ENCODE data around the gene PCNX2. TPM values are rescaled to one million over a fixed set of nuclear protein-coding genes. Genes with fewer than 3 reads are reported as not detected.
"Not testable (repeated sequence)": the region's sequence is repeated elsewhere in the genome, so short reads cannot be mapped to it uniquely, and the experiment has no call there.

Gene PCNX2
- total RNA-seq, 2 experiments from 2014 or later, result 11.5 to 12.2 TPM

DNA sequence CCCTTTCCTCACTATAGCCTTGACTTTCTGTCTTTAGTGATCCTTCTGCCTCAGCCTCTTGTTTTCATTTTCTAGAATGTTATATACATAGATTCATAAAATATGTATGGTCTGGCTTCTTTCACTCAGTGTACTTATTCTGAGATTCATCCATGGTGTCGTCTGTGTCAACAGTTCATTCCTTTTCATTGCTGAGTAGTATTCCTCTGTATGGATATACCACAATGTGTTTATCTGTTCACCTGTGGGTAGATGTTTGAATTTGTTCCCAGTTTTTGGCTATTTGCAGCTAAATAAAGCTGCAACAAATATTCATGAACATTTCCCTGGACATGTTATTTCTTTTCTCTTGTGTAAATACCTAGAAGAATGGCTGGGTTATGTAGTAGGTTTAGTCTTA lies 131.8 kb downstream of the PCNX2 start:
- Mint-ChIP-seq H3K27ac (no peak overlapping the region), H3K9me3 (peaks cover 10% of the 10 kb centered on the region), H3K36me3 (ENCODE audit: low read depth) (peaks cover 39% of the 10 kb centered on the region), H3K4me3 (no peak overlapping the region), H3K4me1 (ENCODE audit: low read depth) (no peaks in the 10 kb centered on the region), H3K27me3 (ENCODE audit: low read depth) (no peaks in the 10 kb centered on the region)
- intact Hi-C loops (cut with micrococcal nuclease), result no loop called here
- DNase-seq, result no peak
- CTCF ChIA-PET, result no interaction called here

DNA sequence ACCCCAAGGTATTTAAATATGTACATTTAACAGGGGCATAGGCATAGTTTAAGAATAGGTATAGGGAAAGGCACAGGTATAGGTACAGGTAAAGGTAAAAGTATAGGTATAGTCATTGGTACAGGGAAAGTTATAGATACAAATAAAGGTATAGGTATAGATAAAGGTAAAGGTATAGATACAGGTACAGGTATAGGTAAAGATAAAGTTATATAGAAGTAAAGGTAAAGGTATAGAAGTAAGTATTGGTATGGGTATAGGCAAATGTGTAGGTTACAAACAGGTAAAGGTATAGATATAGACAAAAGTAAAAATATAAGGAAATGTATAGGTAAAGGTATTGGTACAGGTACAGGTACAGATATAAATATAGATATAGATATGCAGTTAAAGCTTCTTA lies 137.2 kb downstream of the PCNX2 start:
- CTCF ChIA-PET, result no interaction called here
- intact Hi-C loops (cut with micrococcal nuclease), result no loop called here
- peaks cover 25% of the 10 kb centered on the region for H3K36me3 Mint-ChIP-seq (ENCODE audit: low read depth)

DNA sequence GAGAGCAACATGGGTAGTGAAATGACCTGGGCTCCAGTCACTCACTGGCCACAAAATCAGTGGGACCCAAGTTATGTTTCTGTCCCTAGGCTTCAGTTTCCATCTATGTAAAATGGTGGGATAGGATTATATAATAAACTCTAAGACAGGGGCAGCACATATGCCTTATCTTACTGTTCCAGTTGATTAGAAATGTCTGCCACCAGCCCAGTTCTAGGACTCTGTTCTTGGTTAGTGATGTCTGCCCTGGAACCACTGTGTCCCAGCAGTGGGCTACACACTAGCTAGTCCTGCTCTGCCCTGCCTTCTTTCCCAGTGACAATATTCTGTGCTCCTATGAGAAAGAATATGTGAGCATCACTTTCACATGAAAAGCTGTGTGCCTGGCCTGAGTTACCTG lies 138.3 kb downstream of the PCNX2 start:
- Mint-ChIP-seq H3K9me3 (no peaks in the 10 kb centered on the region), H3K36me3 (ENCODE audit: low read depth) (peaks cover 24% of the 10 kb centered on the region), H3K27ac (no peak overlapping the region), H3K27me3 (ENCODE audit: low read depth) (no peaks in the 10 kb centered on the region), H3K4me3 (no peak overlapping the region), H3K4me1 (ENCODE audit: low read depth) (no peaks in the 10 kb centered on the region)
- no peak for DNase-seq
- intact Hi-C loops (cut with micrococcal nuclease), result no loop called here
- CTCF ChIA-PET, result no interaction called here

More for the DNA sequence above, 137.2 kb downstream of the PCNX2 start:
- Mint-ChIP-seq H3K27ac (no peak overlapping the region), H3K9me3 (no peaks in the 10 kb centered on the region), H3K27me3 (ENCODE audit: low read depth) (no peaks in the 10 kb centered on the region), H3K4me1 (ENCODE audit: low read depth) (no peaks in the 10 kb centered on the region), H3K4me3 (no peak overlapping the region)
- no peak for DNase-seq

DNA sequence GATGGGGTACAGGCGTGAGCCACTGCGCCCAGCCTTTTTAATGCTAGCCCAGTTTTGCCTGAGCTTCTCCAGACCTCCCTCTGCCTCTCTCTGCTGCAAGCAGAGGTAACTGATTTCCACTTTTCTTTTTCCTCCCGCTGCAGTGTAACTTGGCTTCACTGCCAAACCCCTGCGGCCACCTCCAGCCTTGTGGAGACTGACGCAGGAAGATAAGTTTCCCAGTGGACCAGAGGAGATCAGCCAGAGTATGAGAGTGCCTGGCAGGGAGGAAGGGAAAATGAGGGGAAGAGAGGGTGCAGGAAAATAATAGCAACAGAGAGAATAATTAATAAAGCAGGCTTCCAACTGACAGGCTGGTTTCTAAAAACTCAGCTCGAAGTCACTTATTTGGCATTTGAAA lies 143.7 kb downstream of the PCNX2 start:
- no peak overlapping the region for H3K27ac Mint-ChIP-seq
- H3K9me3 Mint-ChIP-seq, result no peaks in the 10 kb centered on the region
- no peaks in the 10 kb centered on the region for H3K27me3 Mint-ChIP-seq (ENCODE audit: low read depth)
- peaks cover 17% of the 10 kb centered on the region for H3K36me3 Mint-ChIP-seq (ENCODE audit: low read depth)
- no peaks in the 10 kb centered on the region for H3K4me1 Mint-ChIP-seq (ENCODE audit: low read depth)
- CTCF ChIA-PET, result no interaction called here
- DNase-seq, result no peak
- H3K4me3 Mint-ChIP-seq, result no peak overlapping the region
- intact Hi-C loops (cut with micrococcal nuclease), result no loop called here

DNA sequence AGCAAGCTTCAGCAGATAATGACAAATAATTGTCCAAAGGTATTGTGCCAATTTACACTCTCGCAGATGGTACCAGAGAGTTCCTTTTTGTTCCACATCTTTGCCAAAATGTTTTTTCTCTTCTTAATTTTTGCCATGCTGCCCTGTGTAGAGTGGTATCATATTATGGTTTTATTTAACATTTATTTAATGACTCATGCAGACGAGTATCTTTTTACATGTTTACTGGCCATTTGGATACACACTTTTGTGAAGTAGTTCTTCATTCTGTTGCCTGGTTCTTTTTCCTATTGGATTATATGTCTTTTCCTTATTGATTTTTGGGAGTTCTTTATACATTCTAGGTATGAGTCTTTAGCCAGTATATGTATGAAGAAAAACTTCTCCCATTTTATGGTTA lies 151.1 kb downstream of the PCNX2 start:
- H3K27me3 Mint-ChIP-seq (ENCODE audit: low read depth), result no peaks in the 10 kb centered on the region
- peaks cover 5% of the 10 kb centered on the region for H3K36me3 Mint-ChIP-seq (ENCODE audit: low read depth)

DNA sequence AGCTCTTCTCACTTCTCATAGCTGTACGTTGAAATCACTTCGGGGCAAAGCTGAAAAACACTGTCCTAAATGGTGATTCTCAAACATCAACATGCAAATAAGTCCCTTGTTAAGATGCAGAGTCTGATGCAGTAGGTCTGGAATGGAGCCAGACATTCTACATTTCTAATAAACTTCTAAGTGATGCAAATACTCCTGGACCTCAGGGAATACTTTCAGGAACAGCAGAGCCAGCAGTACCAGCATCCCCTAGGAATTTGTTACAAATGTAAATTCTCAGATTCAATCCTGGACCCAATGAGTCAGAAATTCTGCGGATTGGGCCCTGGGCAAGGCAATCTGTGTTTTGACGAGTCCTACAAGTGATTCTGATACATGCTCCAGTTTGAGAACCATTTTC lies 152.3 kb downstream of the PCNX2 start:
- no peaks in the 10 kb centered on the region for H3K9me3 Mint-ChIP-seq
- H3K27me3 Mint-ChIP-seq (ENCODE audit: low read depth), result no peaks in the 10 kb centered on the region
- H3K36me3 Mint-ChIP-seq (ENCODE audit: low read depth), result peaks cover 5% of the 10 kb centered on the region
- DNase-seq, result no peak
- H3K27ac Mint-ChIP-seq, result no peak overlapping the region
- H3K4me3 Mint-ChIP-seq, result no peak overlapping the region
- H3K4me1 Mint-ChIP-seq (ENCODE audit: low read depth), result no peaks in the 10 kb centered on the region
- CTCF ChIA-PET, result no interaction called here
- intact Hi-C loops (cut with micrococcal nuclease), result no loop called here

More for the DNA sequence above, 151.1 kb downstream of the PCNX2 start:
- no peak overlapping the region for H3K27ac Mint-ChIP-seq
- CTCF ChIA-PET, result interaction anchor here (0.8 kb wide), 1 partner anchor 73 kb away, joined by 4 read pairs; no protein-coding TSS in a partner anchor
- no peaks in the 10 kb centered on the region for H3K9me3 Mint-ChIP-seq
- H3K4me1 Mint-ChIP-seq (ENCODE audit: low read depth), result no peaks in the 10 kb centered on the region
- intact Hi-C loops (cut with micrococcal nuclease), result no loop called here
- H3K4me3 Mint-ChIP-seq, result no peak overlapping the region
- DNase-seq, result no peak

DNA sequence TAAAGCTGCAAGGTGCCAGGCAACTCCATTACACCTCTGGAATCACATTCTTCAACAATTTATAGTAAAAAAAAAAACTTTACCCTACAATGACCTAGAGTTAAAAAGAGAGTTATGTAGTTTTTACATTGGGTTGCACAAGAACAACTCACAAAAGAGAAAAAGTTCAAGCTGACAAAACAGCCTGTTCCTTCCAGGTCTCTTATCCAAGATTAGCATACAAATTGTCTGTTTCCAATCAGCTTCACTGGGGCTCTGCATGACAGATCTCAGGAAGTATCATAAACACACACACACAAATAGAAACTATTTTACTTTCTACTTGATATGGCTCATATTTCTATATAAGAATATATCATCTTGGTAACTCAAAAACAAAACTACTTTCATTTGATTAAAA lies 154.6 kb downstream of the PCNX2 start:
- H3K9me3 Mint-ChIP-seq, result no peaks in the 10 kb centered on the region

DNA sequence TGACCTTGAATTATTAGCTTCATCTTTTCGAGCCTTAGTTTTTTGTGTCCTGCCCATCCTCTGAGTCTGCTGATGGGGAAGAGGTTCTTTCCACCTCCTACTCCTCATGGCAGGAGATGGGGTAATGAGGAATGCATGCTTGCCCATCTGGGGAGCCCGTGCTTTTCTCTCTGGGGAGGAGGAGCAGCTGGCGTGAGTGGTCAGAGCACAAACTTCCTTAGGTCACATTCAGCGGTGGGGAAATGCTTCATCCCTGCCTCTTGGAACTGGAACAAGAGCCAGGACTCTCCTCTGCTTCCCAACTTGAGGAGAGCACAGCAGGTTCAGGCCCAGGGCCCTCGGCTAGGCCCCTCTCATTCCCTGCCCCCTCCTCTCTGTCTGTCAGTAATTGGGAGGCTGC lies 155.0 kb downstream of the PCNX2 start:
- H3K27ac Mint-ChIP-seq, result no peak overlapping the region
- no peak for DNase-seq
- H3K4me1 Mint-ChIP-seq (ENCODE audit: low read depth), result no peaks in the 10 kb centered on the region
- CTCF ChIA-PET, result no interaction called here
- H3K27me3 Mint-ChIP-seq (ENCODE audit: low read depth), result no peaks in the 10 kb centered on the region
- peaks cover 15% of the 10 kb centered on the region for H3K36me3 Mint-ChIP-seq (ENCODE audit: low read depth)
- intact Hi-C loops (cut with micrococcal nuclease), result no loop called here
- H3K4me3 Mint-ChIP-seq, result no peak overlapping the region
- no peaks in the 10 kb centered on the region for H3K9me3 Mint-ChIP-seq

More for the DNA sequence above, 154.6 kb downstream of the PCNX2 start:
- Mint-ChIP-seq H3K36me3 (ENCODE audit: low read depth) (peaks cover 12% of the 10 kb centered on the region), H3K27me3 (ENCODE audit: low read depth) (no peaks in the 10 kb centered on the region), H3K27ac (no peak overlapping the region), H3K4me1 (ENCODE audit: low read depth) (no peaks in the 10 kb centered on the region), H3K4me3 (no peak overlapping the region)
- intact Hi-C loops (cut with micrococcal nuclease), result no loop called here
- CTCF ChIA-PET, result interaction anchor here (0.6 kb wide), 1 partner anchor 508 kb away, joined by 3 read pairs; no protein-coding TSS in a partner anchor
- no peak for DNase-seq

DNA sequence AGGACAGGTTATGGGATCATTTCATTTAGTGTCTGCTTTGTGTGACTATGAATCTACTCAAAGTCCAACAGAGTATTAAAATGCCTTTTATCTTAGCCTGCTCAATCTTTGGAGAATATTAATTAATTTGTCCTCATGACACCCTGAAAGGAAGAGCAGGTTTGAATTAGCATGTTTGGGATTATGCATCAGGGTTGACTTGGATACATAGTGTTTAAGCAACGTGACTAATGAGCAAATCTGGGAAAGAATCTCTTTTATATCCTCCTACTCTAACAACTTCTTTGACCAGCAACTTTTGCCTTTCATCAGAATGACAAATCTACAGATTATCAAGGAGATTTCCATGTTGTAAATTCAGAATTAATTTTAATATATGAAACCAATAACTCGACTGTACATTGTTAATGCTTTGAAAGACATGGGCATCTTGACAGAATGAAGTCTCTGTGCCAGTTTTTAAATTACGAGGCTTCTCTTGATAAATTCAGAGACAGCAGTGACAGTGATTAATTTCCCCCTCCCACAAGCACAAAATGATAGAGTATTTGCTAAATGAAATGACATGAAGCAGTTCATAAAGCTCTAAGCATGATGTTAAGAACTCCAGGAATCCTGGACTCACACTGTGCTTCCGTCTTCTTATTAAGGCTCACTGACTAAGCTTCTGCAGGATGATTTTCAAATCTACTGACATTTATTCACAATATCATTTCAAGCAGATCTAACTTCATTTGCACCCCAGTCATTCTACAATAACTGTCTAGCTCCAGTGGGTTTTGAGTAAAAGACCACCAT lies 156.5 kb downstream of the PCNX2 start:
- Mint-ChIP-seq H3K4me3 (no peak overlapping the region), H3K4me1 (ENCODE audit: low read depth) (no peaks in the 10 kb centered on the region), H3K27me3 (ENCODE audit: low read depth) (no peaks in the 10 kb centered on the region), H3K36me3 (ENCODE audit: low read depth) (peaks cover 24% of the 10 kb centered on the region), H3K9me3 (no peaks in the 10 kb centered on the region), H3K27ac (no peak overlapping the region)
- intact Hi-C loops (cut with micrococcal nuclease), result no loop called here
- CTCF ChIA-PET, result no interaction called here
- DNase-seq, result no peak

DNA sequence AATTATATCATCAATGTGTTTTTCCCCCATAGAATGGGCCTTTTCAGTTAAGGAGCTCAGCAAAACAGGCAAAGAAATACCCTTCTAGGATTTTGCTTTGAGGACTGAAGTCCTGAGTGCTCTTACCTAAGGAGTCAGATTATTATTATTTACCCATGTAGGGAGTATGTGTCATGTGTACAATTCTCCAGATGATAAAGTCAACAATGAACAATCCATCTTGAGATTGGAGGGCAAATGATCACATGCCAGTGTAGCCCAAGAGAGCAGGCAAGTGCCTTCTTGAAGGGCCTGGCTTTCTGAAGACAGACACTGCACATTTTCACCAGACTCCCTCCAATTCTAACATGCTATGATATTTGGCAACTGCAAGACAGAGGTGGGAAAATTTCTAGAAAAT lies 159.7 kb downstream of the PCNX2 start:
- CTCF ChIA-PET, result no interaction called here
- Mint-ChIP-seq H3K9me3 (no peaks in the 10 kb centered on the region), H3K27me3 (ENCODE audit: low read depth) (no peaks in the 10 kb centered on the region), H3K4me1 (ENCODE audit: low read depth) (no peaks in the 10 kb centered on the region), H3K27ac (no peak overlapping the region), H3K36me3 (ENCODE audit: low read depth) (peaks cover 36% of the 10 kb centered on the region), H3K4me3 (no peak overlapping the region)
- no peak for DNase-seq
- intact Hi-C loops (cut with micrococcal nuclease), result no loop called here

DNA sequence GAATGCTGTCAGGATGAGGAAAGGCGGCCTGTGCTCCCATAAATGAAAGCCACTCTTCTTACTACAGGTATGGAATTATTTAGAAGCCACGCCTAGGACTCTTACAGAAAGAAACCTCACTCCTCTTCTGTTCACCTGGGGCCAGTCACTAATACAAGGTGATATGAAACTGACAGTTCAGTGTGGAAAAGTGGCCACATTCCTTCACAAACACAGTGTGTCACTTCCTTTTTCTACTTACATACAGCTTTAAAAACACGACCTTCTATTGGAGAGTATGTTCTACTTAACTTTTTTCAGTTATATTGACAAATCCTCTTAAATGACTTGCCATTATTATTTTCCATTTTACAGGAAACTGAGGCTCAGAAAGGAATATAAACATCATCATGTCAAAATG lies 163.1 kb downstream of the PCNX2 start:
- DNase-seq, result no peak
- intact Hi-C loops (cut with micrococcal nuclease), result no loop called here
- Mint-ChIP-seq H3K9me3 (no peaks in the 10 kb centered on the region), H3K4me3 (no peak overlapping the region), H3K27me3 (ENCODE audit: low read depth) (no peaks in the 10 kb centered on the region), H3K4me1 (ENCODE audit: low read depth) (no peaks in the 10 kb centered on the region), H3K27ac (no peak overlapping the region), H3K36me3 (ENCODE audit: low read depth) (peaks cover 49% of the 10 kb centered on the region)
- CTCF ChIA-PET, result no interaction called here

DNA sequence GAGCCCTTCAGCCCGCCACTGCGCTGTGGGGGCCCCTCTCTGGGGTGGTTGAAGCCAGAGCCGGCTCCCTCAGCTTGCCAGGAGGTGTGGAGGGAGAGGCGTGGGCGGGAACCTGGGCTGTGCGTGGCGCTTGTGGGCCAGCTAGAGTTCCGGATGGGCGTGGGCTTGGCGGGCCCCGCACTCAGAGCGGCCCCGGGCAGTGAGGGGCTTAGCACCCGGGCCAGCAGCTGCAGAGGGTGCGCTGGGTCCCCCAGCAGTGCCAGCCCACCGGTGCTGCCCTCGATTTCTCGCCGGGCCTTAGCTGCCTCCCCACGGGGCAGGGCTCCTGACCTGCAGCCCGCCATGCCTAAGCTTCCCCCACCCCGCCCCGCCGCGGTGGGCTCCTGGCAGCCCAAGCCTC lies 166.5 kb downstream of the PCNX2 start:
- H3K4me3 Mint-ChIP-seq; H3K9me3 Mint-ChIP-seq; DNase-seq; intact Hi-C loops (cut with micrococcal nuclease); H3K27me3 Mint-ChIP-seq (ENCODE audit: low read depth); H3K27ac Mint-ChIP-seq; H3K4me1 Mint-ChIP-seq (ENCODE audit: low read depth): not testable (repeated sequence)
- CTCF ChIA-PET, result interaction anchor here (0.6 kb wide), 1 partner anchor 44 kb away, joined by 3 read pairs; no protein-coding TSS in a partner anchor
- H3K36me3 Mint-ChIP-seq (ENCODE audit: low read depth), result peaks cover 42% of the 10 kb centered on the region

DNA sequence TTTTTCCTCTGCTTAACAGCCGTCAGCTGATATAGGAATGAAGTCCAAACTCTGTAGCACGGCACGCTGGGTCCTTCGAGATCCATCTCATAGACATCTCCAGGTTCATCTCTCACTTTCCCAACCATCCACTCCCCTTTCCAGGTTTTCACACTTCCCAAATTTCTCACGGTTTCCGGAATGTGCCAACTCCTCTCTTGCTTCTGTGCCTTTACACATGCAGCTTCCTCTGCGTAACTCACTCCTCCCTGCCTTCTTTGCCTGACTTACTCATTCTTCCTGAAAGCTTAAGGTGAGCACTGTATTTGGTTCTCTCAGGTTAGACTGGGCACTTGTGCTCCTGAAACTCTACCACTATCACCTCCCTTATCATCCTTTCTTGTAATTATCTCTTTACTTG lies 168.4 kb downstream of the PCNX2 start:
- H3K27me3 Mint-ChIP-seq (ENCODE audit: low read depth), result no peaks in the 10 kb centered on the region
- no peaks in the 10 kb centered on the region for H3K9me3 Mint-ChIP-seq
- intact Hi-C loops (cut with micrococcal nuclease), result no loop called here
- no peak for DNase-seq
- peaks cover 33% of the 10 kb centered on the region for H3K36me3 Mint-ChIP-seq (ENCODE audit: low read depth)
- H3K27ac Mint-ChIP-seq, result no peak overlapping the region
- CTCF ChIA-PET, result no interaction called here
- no peaks in the 10 kb centered on the region for H3K4me1 Mint-ChIP-seq (ENCODE audit: low read depth)
- no peak overlapping the region for H3K4me3 Mint-ChIP-seq

Measured in activated naive CD4-positive, alpha-beta T cell treated with anti-CD3 and anti-CD28 coated beads for 36 hours (primary cell).